Esophagus muscularis mucosa (tissue), 4 donors: ENCODE results near the gene CRYAA. TPM values are rescaled to one million over a fixed set of nuclear protein-coding genes. Genes with fewer than 3 reads are reported as not detected.

Experiments
- DNase-seq: peaks from one replicate; pipeline ENCODE4 v3.0.0-alpha.2; 2017; ENCODE audit errors: extremely low spot score
- H3K27ac ChIP-seq, 4 donors: fragments of 200-600 bp; sonication (generic); replicated peaks in 1 of 4; 1 replicate in 3 of 4; 2 replicates in 1 of 4; pipeline ENCODE4 v1.5.1; 2016 to 2019; ENCODE audit warnings: mild to moderate bottlenecking in 1 of 4
- H3K27me3 ChIP-seq, 4 donors: fragments of 200-600 bp; sonication (generic); one replicate each; pipeline versions ENCODE4 v1.5.1 to v1.6.0; 2016 to 2019
- H3K36me3 ChIP-seq, 4 donors: fragments of 200-600 bp; sonication (generic); one replicate each; pipeline ENCODE4 v1.5.1; 2016 to 2019
- H3K4me1 ChIP-seq, 4 donors: fragments of 200-600 bp; sonication (generic); one replicate each; pipeline ENCODE4 v1.5.1; 2016 to 2019
- H3K4me3 ChIP-seq, 4 donors: fragments of 200-600 bp; sonication (generic); 1 replicate in 2 of 4; 2 replicates in 2 of 4; pipeline ENCODE4 v1.5.1; 2016 to 2019; ENCODE audit warnings: mild to moderate bottlenecking in 4 of 4, moderate library complexity in 1 of 4
- H3K9me3 ChIP-seq, 4 donors: fragments of 200-600 bp; sonication (generic); 1 replicate in 3 of 4; 2 replicates in 1 of 4; pipeline ENCODE4 v1.5.1; 2016 to 2019
- EP300 ChIP-seq: sonication (generic); formaldehyde crosslinking; IDR thresholded peaks from one replicate; pipeline ENCODE4 v1.6.1; 2017; ENCODE audit warnings: antibody characterized with exemption
- POLR2A ChIP-seq: fragments of 450-650 bp; IDR thresholded peaks from one replicate; pipeline ENCODE4 v1.6.1; 2017; ENCODE audit warnings: antibody characterized with exemption, moderate library complexity, mild to moderate bottlenecking, low read depth
- POLR2AphosphoS5 ChIP-seq, 2 donors: sonication (generic); formaldehyde crosslinking; IDR thresholded peaks; one replicate each; pipeline ENCODE4 v1.6.1; 2017; ENCODE audit warnings: antibody characterized with exemption in 2 of 2
- WGBS: methylation state at CpG from one replicate; pipeline ENCODE4 v1.1.5; 2018; 5-methylcytosine and 5-hydroxymethylcytosine counted together
- intact Hi-C: fragments of 100-400 bp; cut with DNase I; formaldehyde crosslinking; loops from one replicate; pipeline ENCODE4 v1.15.1; 2023
- total RNA-seq, 4 donors: library from RNA; depleted of rRNA; stranded (reverse); fragments of >200 nt; gene quantifications; one replicate each; pipeline versions ENCODE4 v1.1.0 to v1.2.1, GENCODE V29; 2016
- TF ChIP-seq, protein P1 (sequence below), 3 experiments: fragments of 200-600 bp in 2 of 3; fragments of 450-650 bp in 1 of 3; sonication (generic) in 2 of 3; IDR thresholded peaks; one replicate each; pipeline ENCODE4 v1.5.1; 2017 to 2019; ENCODE audit warnings: antibody characterized with exemption in 3 of 3, mild to moderate bottlenecking in 2 of 3, moderate library complexity in 1 of 3

CRYAA gene
- total RNA-seq, 4 donors from 2014 or later, result not detected

DNA sequence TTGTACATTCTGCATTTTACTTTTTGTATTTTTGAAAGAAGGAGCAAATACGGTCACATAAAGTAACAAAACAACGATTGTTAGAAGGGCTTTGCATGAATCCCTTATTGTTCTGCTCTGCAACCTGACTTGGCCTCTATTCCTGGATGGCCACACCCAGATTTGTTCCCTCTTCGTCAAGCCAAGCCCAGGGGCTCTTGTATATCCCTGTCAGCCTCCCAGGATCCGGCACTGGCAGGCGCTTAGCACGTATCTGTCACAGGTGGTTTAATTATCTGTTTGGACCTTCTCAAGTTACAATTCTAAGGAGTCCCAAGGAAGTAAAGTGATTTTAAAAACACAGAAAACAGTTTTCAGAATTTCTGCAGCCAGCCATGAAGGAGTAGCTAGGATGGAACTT lies 28.0 kb downstream of the CRYAA start:
- intact Hi-C loops, result no loop called here
- H3K27ac ChIP-seq, result no peak overlapping the region
- no peaks in the 10 kb centered on the region for H3K36me3 ChIP-seq
- 56% methylated on average over 6 of the region's 6 CpGs for WGBS
- H3K4me1 ChIP-seq, result peaks cover 4 to 29% (median 26%) of the 10 kb centered on the region in 4 donors
- peaks cover 0 to 28% (median 0%) of the 10 kb centered on the region in 4 donors for H3K27me3 ChIP-seq
- DNase-seq, result no peak
- peaks cover 0 to 30% (median 16%) of the 10 kb centered on the region in 4 donors for H3K9me3 ChIP-seq
- H3K4me3 ChIP-seq, result no peak overlapping the region
- no peak for TF ChIP-seq EP300
- TF ChIP-seq, protein P1, sequence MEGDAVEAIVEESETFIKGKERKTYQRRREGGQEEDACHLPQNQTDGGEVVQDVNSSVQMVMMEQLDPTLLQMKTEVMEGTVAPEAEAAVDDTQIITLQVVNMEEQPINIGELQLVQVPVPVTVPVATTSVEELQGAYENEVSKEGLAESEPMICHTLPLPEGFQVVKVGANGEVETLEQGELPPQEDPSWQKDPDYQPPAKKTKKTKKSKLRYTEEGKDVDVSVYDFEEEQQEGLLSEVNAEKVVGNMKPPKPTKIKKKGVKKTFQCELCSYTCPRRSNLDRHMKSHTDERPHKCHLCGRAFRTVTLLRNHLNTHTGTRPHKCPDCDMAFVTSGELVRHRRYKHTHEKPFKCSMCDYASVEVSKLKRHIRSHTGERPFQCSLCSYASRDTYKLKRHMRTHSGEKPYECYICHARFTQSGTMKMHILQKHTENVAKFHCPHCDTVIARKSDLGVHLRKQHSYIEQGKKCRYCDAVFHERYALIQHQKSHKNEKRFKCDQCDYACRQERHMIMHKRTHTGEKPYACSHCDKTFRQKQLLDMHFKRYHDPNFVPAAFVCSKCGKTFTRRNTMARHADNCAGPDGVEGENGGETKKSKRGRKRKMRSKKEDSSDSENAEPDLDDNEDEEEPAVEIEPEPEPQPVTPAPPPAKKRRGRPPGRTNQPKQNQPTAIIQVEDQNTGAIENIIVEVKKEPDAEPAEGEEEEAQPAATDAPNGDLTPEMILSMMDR (IDR thresholded peaks at IDR 0.05), result no peak
- no peak for TF ChIP-seq POLR2A
- no peak for TF ChIP-seq POLR2AphosphoS5 (IDR thresholded peaks at IDR 0.05)

DNA sequence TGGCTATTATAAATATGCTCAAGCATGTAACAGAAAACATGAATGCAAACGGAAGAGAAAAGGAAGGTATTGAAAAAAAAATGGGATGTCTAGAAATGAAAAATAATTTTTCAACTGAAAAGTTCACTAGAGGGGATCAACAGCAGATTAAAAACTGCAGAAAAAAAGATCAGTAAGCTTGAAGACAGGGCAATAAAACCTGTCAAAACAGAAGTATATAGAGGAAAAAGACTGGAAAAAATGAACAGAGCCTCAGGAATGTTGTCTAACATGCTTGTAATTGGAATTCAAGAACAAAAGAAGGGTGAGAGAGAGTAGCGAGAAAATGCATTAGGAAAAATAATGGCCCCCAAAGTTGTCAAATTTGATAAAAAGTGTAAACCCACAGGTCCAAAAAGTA lies 29.6 kb downstream of the CRYAA start:
- peaks cover 0 to 26% (median 0%) of the 10 kb centered on the region in 4 donors for H3K27me3 ChIP-seq
- WGBS, result 89% methylated on average over 2 of the region's 2 CpGs
- H3K27ac ChIP-seq, result no peak overlapping the region
- intact Hi-C loops, result no loop called here
- no peaks in the 10 kb centered on the region for H3K36me3 ChIP-seq
- H3K4me1 ChIP-seq, result peaks cover 4 to 29% (median 26%) of the 10 kb centered on the region in 4 donors
- no peak for TF ChIP-seq POLR2AphosphoS5 (IDR thresholded peaks at IDR 0.05)
- no peak for TF ChIP-seq EP300
- TF ChIP-seq, protein P1 (IDR thresholded peaks at IDR 0.05), result no peak
- no peak for TF ChIP-seq POLR2A
- H3K9me3 ChIP-seq, result peaks cover 0 to 46% (median 24%) of the 10 kb centered on the region in 4 donors
- DNase-seq, result no peak
- H3K4me3 ChIP-seq, result no peak overlapping the region

GRCh38 chr21:43201491-43201890 lies 32.7 kb downstream of the CRYAA start:
- intact Hi-C loops, result no loop called here
- Histone ChIP-seq H3K4me1 (peaks cover 0 to 7% (median 4%) of the 10 kb centered on the region in 4 donors), H3K36me3 (no peaks in the 10 kb centered on the region), H3K27me3 (peaks cover 0 to 5% (median 0%) of the 10 kb centered on the region in 4 donors), H3K9me3 (peaks cover 0 to 50% (median 24%) of the 10 kb centered on the region in 4 donors), H3K27ac (no peak overlapping the region), H3K4me3 (no peak overlapping the region)
- TF ChIP-seq POLR2AphosphoS5 (IDR thresholded peaks at IDR 0.05) (no peak), POLR2A (no peak), EP300 (no peak)
- TF ChIP-seq, protein P1 (IDR thresholded peaks at IDR 0.05), result no peak
- DNase-seq, result no peak
- 88% methylated on average over 1 of the region's 1 CpG for WGBS

DNA sequence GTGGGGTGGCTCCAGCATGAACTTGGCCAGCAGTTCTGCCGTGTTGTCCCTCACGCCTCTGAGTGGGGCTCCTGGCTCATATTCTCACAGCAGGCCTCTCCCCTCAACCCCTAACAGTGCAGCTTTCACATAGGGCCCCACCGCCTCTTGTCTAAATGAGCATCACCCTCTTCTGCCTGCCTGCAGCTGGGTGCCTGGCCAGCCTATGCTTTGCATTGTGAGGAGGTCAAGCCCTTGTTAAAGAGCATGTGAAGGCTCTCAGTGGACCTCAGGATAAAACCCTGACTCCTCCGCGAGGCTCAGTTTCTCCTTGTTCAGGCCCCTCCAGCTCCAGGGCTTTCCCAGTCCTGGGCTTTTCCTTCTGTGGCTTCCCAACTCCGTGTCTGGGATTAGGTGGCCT lies 34.8 kb downstream of the CRYAA start:
- intact Hi-C loops, result no loop called here
- no peaks in the 10 kb centered on the region for H3K36me3 ChIP-seq
- peaks cover 0 to 22% (median 0%) of the 10 kb centered on the region in 4 donors for H3K27me3 ChIP-seq
- DNase-seq, result no peak
- TF ChIP-seq EP300 (no peak), POLR2A (no peak), POLR2AphosphoS5 (IDR thresholded peaks at IDR 0.05) (no peak)
- TF ChIP-seq, protein P1 (IDR thresholded peaks at IDR 0.05), result no peak
- H3K9me3 ChIP-seq, result peaks cover 0 to 44% (median 22%) of the 10 kb centered on the region in 4 donors
- no peak overlapping the region for H3K27ac ChIP-seq
- H3K4me3 ChIP-seq, result no peak overlapping the region
- H3K4me1 ChIP-seq, result no peaks in the 10 kb centered on the region
- WGBS, result 75% methylated on average over 6 of the region's 6 CpGs

GRCh38 chr21:43204638-43205037 lies 35.8 kb downstream of the CRYAA start:
- intact Hi-C loops, result no loop called here
- Histone ChIP-seq H3K27ac (no peak overlapping the region), H3K9me3 (peaks cover 0 to 41% (median 21%) of the 10 kb centered on the region in 4 donors), H3K36me3 (no peaks in the 10 kb centered on the region), H3K4me1 (no peaks in the 10 kb centered on the region), H3K4me3 (no peak overlapping the region), H3K27me3 (peaks cover 0 to 31% (median 0%) of the 10 kb centered on the region in 4 donors)
- DNase-seq, result no peak
- TF ChIP-seq EP300 (no peak), POLR2AphosphoS5 (IDR thresholded peaks at IDR 0.05) (no peak), POLR2A (no peak)
- TF ChIP-seq, protein P1 (IDR thresholded peaks at IDR 0.05), result no peak
- WGBS, result 94% methylated on average over 7 of the region's 7 CpGs
